Breast epithelium (tissue), 4 donors: Measurements from ENCODE around the gene OBSCN. TPM values are rescaled to one million over a fixed set of nuclear protein-coding genes. Genes with fewer than 3 reads are reported as not detected.

ENCODE experiments used
- DNase-seq, 2 donors: peaks; one replicate each; pipeline ENCODE4 v3.0.0-alpha.2; 2019; ENCODE audit warnings: low spot score in 2 of 2
- H3K27ac ChIP-seq, 2 donors: fragments of 200-600 bp; sonication (generic) in 1 of 2; one replicate each; pipeline ENCODE4 v1.5.1; 2016 to 2019; ENCODE audit warnings: mild to moderate bottlenecking in 1 of 2
- H3K27me3 ChIP-seq, 2 donors: fragments of 200-600 bp; sonication (generic) in 1 of 2; one replicate each; pipeline versions ENCODE4 v1.5.1 to v1.6.0; 2017 to 2019; ENCODE audit warnings: control low read depth in 1 of 2, mild to moderate bottlenecking in 1 of 2
- H3K36me3 ChIP-seq: fragments of 200-600 bp; one replicate; pipeline ENCODE4 v1.5.1; 2019
- H3K4me1 ChIP-seq, 2 donors: fragments of 200-600 bp; sonication (generic); one replicate each; pipeline ENCODE4 v1.5.1; 2016 to 2019; ENCODE audit warnings: control low read depth in 1 of 2
- H3K4me3 ChIP-seq, 3 donors: fragments of 200-600 bp; sonication (generic); 1 replicate in 2 of 3; 2 replicates in 1 of 3; pipeline ENCODE4 v1.5.1; 2016 to 2019; ENCODE audit warnings: mild to moderate bottlenecking in 3 of 3, moderate library complexity in 2 of 3
- H3K9me3 ChIP-seq, 2 donors: fragments of 200-600 bp; sonication (generic) in 1 of 2; one replicate each; pipeline ENCODE4 v1.5.1; 2016 to 2019; ENCODE audit warnings: control low read depth in 1 of 2
- CTCF ChIP-seq, 3 donors: fragments of 450-650 bp; IDR thresholded peaks; one replicate each; pipeline ENCODE4 v1.5.1; 2016 to 2017; ENCODE audit warnings: antibody characterized with exemption in 3 of 3, mild to moderate bottlenecking in 3 of 3, moderate library complexity in 3 of 3
- POLR2A ChIP-seq: fragments of 450-650 bp; IDR thresholded peaks from one replicate; pipeline ENCODE4 v1.6.1; 2016; ENCODE audit warnings: antibody characterized with exemption, mild to moderate bottlenecking, moderate library complexity
- POLR2AphosphoS5 ChIP-seq, 3 donors: sonication (generic); formaldehyde crosslinking; IDR thresholded peaks; one replicate each; pipeline ENCODE4 v1.6.1; 2017; ENCODE audit warnings: antibody characterized with exemption in 3 of 3
- intact Hi-C: fragments of 100-400 bp; cut with DNase I; formaldehyde crosslinking; loops from one replicate; pipeline ENCODE4 v1.15.1; 2023; ENCODE audit warnings: low total_unique reads
- total RNA-seq, 3 donors: library from RNA; depleted of rRNA; stranded (reverse); fragments of >200 nt; gene quantifications; one replicate each; pipeline ENCODE4 v1.1.0, GENCODE V29; 2016

The OBSCN gene
- total RNA-seq, 3 donors from 2014 or later = 3.0 to 40.0 (median 27.9) TPM

DNA sequence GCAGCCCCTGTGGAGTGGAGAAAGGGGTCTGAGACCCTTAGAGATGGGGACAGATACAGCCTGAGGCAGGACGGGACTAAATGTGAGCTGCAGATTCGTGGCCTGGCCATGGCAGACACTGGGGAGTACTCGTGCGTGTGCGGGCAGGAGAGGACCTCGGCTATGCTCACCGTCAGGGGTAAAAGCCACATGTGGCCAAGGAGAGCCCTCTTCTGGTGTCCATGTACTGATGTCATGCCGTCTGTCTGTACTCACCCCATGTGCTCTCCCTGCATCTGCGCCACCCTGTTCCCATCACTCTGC lies 84.7 kb downstream of the OBSCN start:
- intact Hi-C loops = loop anchor here (10.0 kb wide), 1 partner anchor 1168 kb away; no protein-coding TSS in a partner anchor
- no peak for TF ChIP-seq CTCF (IDR thresholded peaks at IDR 0.05)
- TF ChIP-seq POLR2AphosphoS5 (IDR thresholded peaks at IDR 0.05) = no peak
- TF ChIP-seq POLR2A = no peak
- no peak overlapping the region for H3K27ac ChIP-seq
- H3K27me3 ChIP-seq = no peaks in the 10 kb centered on the region
- no peaks in the 10 kb centered on the region for H3K9me3 ChIP-seq
- no peaks in the 10 kb centered on the region for H3K4me1 ChIP-seq
- no peaks in the 10 kb centered on the region for H3K36me3 ChIP-seq
- H3K4me3 ChIP-seq = no peak overlapping the region
- DNase-seq = no peak

GRCh38 chr1:228293393-228293792 lies 85.5 kb downstream of the OBSCN start:
- intact Hi-C loops = loop anchor here (10.0 kb wide), 1 partner anchor 1169 kb away; no protein-coding TSS in a partner anchor
- Histone ChIP-seq H3K36me3 (no peaks in the 10 kb centered on the region), H3K9me3 (no peaks in the 10 kb centered on the region), H3K27me3 (no peaks in the 10 kb centered on the region), H3K4me3 (no peak overlapping the region), H3K4me1 (no peaks in the 10 kb centered on the region), H3K27ac (no peak overlapping the region)
- TF ChIP-seq POLR2AphosphoS5 (IDR thresholded peaks at IDR 0.05) (no peak), POLR2A (no peak), CTCF (IDR thresholded peaks at IDR 0.05) (no peak)
- no peak for DNase-seq

DNA sequence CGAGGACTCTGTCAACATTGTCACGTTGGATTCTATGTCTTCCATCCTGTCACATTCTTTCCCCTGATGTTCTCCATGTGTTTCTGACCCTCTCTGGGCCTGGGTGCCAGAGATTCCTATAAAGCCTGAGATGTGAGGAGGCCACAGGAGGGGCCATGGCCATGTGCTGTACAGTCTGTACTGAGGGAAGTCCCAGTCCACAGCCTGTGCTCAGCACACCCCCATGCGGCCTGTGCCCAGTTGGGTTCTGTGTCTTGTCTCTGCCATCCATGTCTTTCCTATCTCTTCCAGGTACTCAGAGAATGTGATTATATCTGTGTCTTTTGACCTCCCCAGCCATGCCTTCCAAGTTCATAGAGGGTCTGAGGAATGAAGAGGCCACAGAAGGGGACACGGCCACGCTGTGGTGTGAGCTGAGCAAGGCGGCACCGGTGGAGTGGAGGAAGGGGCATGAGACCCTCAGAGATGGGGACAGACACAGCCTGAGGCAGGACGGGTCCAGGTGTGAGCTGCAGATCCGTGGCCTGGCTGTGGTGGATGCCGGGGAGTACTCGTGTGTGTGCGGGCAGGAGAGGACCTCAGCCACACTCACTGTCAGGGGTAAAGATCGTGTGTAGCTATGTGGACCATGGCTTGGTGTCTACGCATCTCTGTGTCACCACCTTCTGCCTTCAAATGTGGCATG lies 86.1 kb downstream of the OBSCN start:
- Histone ChIP-seq H3K9me3 (no peaks in the 10 kb centered on the region), H3K27ac (no peak overlapping the region), H3K36me3 (no peaks in the 10 kb centered on the region), H3K27me3 (no peaks in the 10 kb centered on the region), H3K4me3 (no peak overlapping the region), H3K4me1 (no peaks in the 10 kb centered on the region)
- intact Hi-C loops = loop anchor here (10.0 kb wide), 1 partner anchor 1169 kb away; no protein-coding TSS in a partner anchor
- TF ChIP-seq CTCF (IDR thresholded peaks at IDR 0.05) (no peak), POLR2A (no peak), POLR2AphosphoS5 (IDR thresholded peaks at IDR 0.05) (no peak)
- DNase-seq = no peak

DNA sequence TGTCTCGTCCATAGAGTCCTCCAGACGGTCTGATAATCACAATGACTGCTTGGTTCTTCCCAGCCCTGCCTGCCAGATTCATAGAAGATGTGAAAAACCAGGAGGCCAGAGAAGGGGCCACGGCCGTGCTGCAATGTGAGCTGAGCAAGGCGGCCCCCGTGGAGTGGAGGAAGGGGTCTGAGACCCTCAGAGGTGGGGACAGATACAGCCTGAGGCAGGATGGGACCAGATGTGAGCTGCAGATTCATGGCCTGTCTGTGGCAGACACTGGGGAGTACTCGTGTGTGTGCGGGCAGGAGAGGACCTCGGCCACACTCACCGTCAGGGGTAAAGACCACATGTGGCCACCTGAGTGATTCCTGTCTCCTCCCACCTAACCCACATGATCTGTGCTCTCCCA lies 86.9 kb downstream of the OBSCN start:
- intact Hi-C loops = loop anchor here (10.0 kb wide), 1 partner anchor 1170 kb away; no protein-coding TSS in a partner anchor
- Histone ChIP-seq H3K36me3 (no peaks in the 10 kb centered on the region), H3K27me3 (no peaks in the 10 kb centered on the region), H3K4me1 (no peaks in the 10 kb centered on the region), H3K9me3 (no peaks in the 10 kb centered on the region), H3K4me3 (no peak overlapping the region), H3K27ac (no peak overlapping the region)
- DNase-seq = no peak
- TF ChIP-seq CTCF (IDR thresholded peaks at IDR 0.05) = no peak
- TF ChIP-seq POLR2AphosphoS5 (IDR thresholded peaks at IDR 0.05) = no peak
- no peak for TF ChIP-seq POLR2A

DNA sequence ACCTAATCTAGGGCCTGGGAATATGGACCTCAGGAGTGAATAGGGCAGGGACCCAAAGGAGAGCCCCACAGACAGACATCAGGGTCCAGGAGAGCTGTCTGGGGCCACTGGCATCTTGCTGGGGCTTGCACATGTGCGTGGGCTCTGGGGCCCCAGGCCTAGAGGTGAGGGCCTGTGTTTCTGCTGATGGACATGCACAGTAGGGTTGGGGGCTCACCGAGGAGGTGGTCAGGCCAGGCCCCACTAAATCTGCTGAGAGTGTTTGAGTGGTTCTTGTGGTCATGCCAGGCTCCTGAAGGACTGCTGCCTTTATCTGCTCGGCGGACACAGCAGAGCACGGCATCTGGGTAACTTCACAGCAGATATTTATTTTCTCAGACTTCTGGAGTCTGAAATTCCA lies 87.4 kb downstream of the OBSCN start:
- H3K36me3 ChIP-seq = no peaks in the 10 kb centered on the region
- no peak overlapping the region for H3K4me3 ChIP-seq
- no peak overlapping the region for H3K27ac ChIP-seq
- no peak for DNase-seq
- H3K27me3 ChIP-seq = no peaks in the 10 kb centered on the region
- no peaks in the 10 kb centered on the region for H3K4me1 ChIP-seq
- intact Hi-C loops = loop anchor here (10.0 kb wide), 1 partner anchor 1170 kb away; no protein-coding TSS in a partner anchor
- no peak for TF ChIP-seq CTCF (IDR thresholded peaks at IDR 0.05)
- no peak for TF ChIP-seq POLR2AphosphoS5 (IDR thresholded peaks at IDR 0.05)
- TF ChIP-seq POLR2A = no peak
- no peaks in the 10 kb centered on the region for H3K9me3 ChIP-seq
